Peyer's patch (tissue), 4 donors: ENCODE results near the gene SCYL1.

ENCODE experiments used
- CTCF ChIP-seq, 6 experiments: fragments of 450-650 bp in 4 of 6; fragments of 200-600 bp in 2 of 6; sonication (generic) in 1 of 6; IDR thresholded peaks; one replicate each; pipeline ENCODE4 v1.5.1; 2017 to 2019; ENCODE audit warnings: antibody characterized with exemption in 6 of 6, mild to moderate bottlenecking in 3 of 6, moderate library complexity in 1 of 6
- POLR2A ChIP-seq, 2 donors: fragments of 450-650 bp; IDR thresholded peaks; one replicate each; pipeline ENCODE4 v1.5.1; 2017; ENCODE audit warnings: antibody characterized with exemption in 2 of 2, mild to moderate bottlenecking in 2 of 2, moderate library complexity in 2 of 2

- TF ChIP-seq CTCF (IDR thresholded peaks at IDR 0.05) (no peak), POLR2A (IDR thresholded peaks at IDR 0.05) (no peak)
Observed at GRCh38 chr11:65498042-65498726, 26.7 kb upstream of the SCYL1 start.
